HEK293T (cell line): ENCODE measurements around the gene P2RY2.

Experiments
- ARNT ChIP-seq: fragments of 450-650 bp; IDR thresholded peaks from 2 replicates; pipeline ENCODE4 v1.6.1; 2017; ENCODE audit warnings: mild to moderate bottlenecking
- CTBP1 ChIP-seq: fragments of 450-650 bp; IDR thresholded peaks from 2 replicates; pipeline ENCODE4 v1.6.1; 2016; ENCODE audit warnings: borderline replicate concordance
- ELF4 ChIP-seq: fragments of 450-650 bp; IDR thresholded peaks from 2 replicates; pipeline ENCODE4 v1.6.1; 2017; ENCODE audit warnings: antibody characterized with exemption
- FOXK2 ChIP-seq: fragments of 450-650 bp; IDR thresholded peaks from 2 replicates; pipeline ENCODE4 v1.6.1; 2016; ENCODE audit warnings: mild to moderate bottlenecking
- SP1 ChIP-seq: fragments of 450-650 bp; IDR thresholded peaks from 2 replicates; pipeline ENCODE4 v1.6.1; 2017
- TARDBP ChIP-seq: fragments of 450-650 bp; IDR thresholded peaks from 2 replicates; pipeline ENCODE4 v1.6.1; 2016
- ZNF384 ChIP-seq: fragments of 450-650 bp; IDR thresholded peaks from 2 replicates; pipeline ENCODE4 v1.6.1; 2016

DNA sequence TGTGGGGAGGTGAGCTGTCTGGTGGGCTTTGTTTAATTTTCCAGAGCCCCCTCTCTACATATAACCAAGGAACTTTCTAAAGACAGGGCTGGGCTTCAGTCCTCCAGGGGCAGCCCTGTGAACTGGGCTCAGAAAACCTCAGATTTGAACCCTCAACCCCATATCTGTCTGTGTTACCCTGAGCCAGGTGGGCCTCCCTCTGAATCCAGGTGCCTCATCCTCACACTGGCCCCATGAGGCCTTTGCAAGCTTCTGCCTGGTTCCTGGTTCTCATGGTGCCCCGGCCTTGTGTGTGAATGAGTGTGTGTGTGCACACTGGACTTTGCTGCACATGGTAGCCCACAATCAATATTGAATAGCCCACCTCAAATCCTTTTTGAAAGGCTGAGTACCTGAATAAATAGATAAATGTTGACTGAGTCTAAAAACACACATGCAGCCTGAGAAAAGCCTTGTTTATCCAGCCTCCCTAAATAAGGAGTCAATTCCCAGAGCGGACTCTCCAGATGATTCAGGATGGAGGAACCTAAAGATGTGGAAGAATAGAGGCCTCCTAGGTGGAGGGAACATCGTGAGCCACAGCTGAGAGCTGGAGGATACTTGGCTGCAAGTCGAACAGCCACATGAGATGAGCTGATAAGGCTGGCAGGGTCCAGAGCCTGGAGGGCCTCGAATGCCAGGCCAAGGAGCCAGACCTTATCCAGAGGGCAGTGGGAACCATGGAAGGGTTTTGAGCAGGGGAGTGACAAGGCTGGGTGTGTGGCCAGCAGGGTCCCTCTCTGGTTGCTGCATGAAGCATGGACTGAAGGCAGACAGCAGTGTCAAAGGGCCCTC lies 28.1 kb upstream of the P2RY2 start:
- TF ChIP-seq TARDBP (no peak), FOXK2 (no peak), SP1 (no peak), ARNT (no peak), ELF4 (no peak), CTBP1 (no peak), ZNF384 (no peak)
